HEK293T (cell line): ENCODE measurements around the gene CSNK2A1.
"Not testable (repeated sequence)": the region's sequence is repeated elsewhere in the genome, so short reads cannot be mapped to it uniquely, and the experiment has no call there.

ENCODE experiments used
- CTCF ChIA-PET: fragments of 350-600 bp; formaldehyde crosslinking; extraction: SDS; loops from one replicate; lab custom pipeline; 2021; ENCODE audit warnings: antibody characterized with exemption, inconsistent platforms; lab: Yijun Ruan, JAX
- POLR2A ChIA-PET: fragments of 350-600 bp; formaldehyde crosslinking; extraction: SDS; loops from one replicate; lab custom pipeline; 2020; ENCODE audit warnings: antibody characterized with exemption, inconsistent platforms; lab: Yijun Ruan, JAX
- DNase-seq: peaks from one replicate; pipeline ENCODE4 v3.0.0; 2012; ENCODE audit warnings: mixed read lengths; ENCODE audit errors: extremely low spot score
- ARNT ChIP-seq: fragments of 450-650 bp; IDR thresholded peaks from 2 replicates; pipeline ENCODE4 v1.6.1; 2017; ENCODE audit warnings: mild to moderate bottlenecking
- BHLHE40 ChIP-seq: fragments of 450-650 bp; IDR thresholded peaks from 2 replicates; pipeline ENCODE4 v1.6.1; 2016; ENCODE audit warnings: mild to moderate bottlenecking, moderate library complexity, borderline replicate concordance
- CTBP1 ChIP-seq: fragments of 450-650 bp; IDR thresholded peaks from 2 replicates; pipeline ENCODE4 v1.6.1; 2016; ENCODE audit warnings: borderline replicate concordance
- ELF4 ChIP-seq: fragments of 450-650 bp; IDR thresholded peaks from 2 replicates; pipeline ENCODE4 v1.6.1; 2017; ENCODE audit warnings: antibody characterized with exemption
- FOXA1 ChIP-seq: fragments of 450-650 bp; IDR thresholded peaks from 2 replicates; pipeline ENCODE4 v1.6.1; 2016; ENCODE audit warnings: mild to moderate bottlenecking
- FOXK2 ChIP-seq: fragments of 450-650 bp; IDR thresholded peaks from 2 replicates; pipeline ENCODE4 v1.6.1; 2016; ENCODE audit warnings: mild to moderate bottlenecking
- FOXM1 ChIP-seq: fragments of 450-650 bp; IDR thresholded peaks from 2 replicates; pipeline ENCODE4 v1.6.1; 2017; ENCODE audit warnings: mild to moderate bottlenecking, borderline replicate concordance
- HDGF ChIP-seq: fragments of 450-650 bp; IDR thresholded peaks from 2 replicates; pipeline ENCODE4 v1.6.1; 2017; ENCODE audit warnings: antibody characterized with exemption, borderline replicate concordance
- L3MBTL2 ChIP-seq: fragments of 450-650 bp; conservative IDR thresholded peaks from 2 replicates; pipeline ENCODE4 v1.6.1; 2016; ENCODE audit warnings: mild to moderate bottlenecking
- LEF1 ChIP-seq: fragments of 450-650 bp; IDR thresholded peaks from 2 replicates; pipeline ENCODE4 v1.6.1; 2017; ENCODE audit warnings: mild to moderate bottlenecking, borderline replicate concordance
- NFRKB ChIP-seq: fragments of 450-650 bp; IDR thresholded peaks from 2 replicates; pipeline ENCODE4 v1.6.1; 2016; ENCODE audit warnings: mild to moderate bottlenecking, moderate library complexity
- SP1 ChIP-seq: fragments of 450-650 bp; IDR thresholded peaks from 2 replicates; pipeline ENCODE4 v1.6.1; 2017
- SUZ12 ChIP-seq: fragments of 450-650 bp; IDR thresholded peaks from 2 replicates; pipeline ENCODE4 v1.6.1; 2016; ENCODE audit warnings: mild to moderate bottlenecking
- TARDBP ChIP-seq: fragments of 450-650 bp; IDR thresholded peaks from 2 replicates; pipeline ENCODE4 v1.6.1; 2016
- ZNF384 ChIP-seq: fragments of 450-650 bp; IDR thresholded peaks from 2 replicates; pipeline ENCODE4 v1.6.1; 2016
- TF ChIP-seq, protein P1 (sequence below): fragments of 450-650 bp; IDR thresholded peaks from 2 replicates; pipeline ENCODE4 v1.6.1; 2016

The CSNK2A1 gene

DNA sequence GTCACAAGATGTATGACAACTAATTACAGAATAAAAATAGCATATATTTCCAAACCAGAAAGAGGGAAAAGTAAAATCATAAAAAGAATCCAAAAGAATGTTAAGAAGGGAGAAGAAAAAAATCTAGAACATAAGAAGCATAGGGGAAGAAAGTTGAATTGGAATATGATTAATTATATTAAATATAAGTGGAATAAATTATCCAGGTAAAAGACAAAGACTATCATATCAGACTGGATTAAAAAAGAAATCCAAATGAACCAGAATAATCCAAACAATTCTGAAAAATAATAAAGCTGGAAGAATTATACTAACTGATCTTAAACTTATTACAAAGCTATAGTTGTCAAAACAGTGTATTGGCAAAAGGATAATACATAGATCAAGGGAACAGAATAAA is 23.6 kb downstream of the CSNK2A1 start:
- no peak for DNase-seq
- POLR2A ChIA-PET, result no interaction called here
- TF ChIP-seq LEF1 (no peak), SUZ12 (no peak)
- CTCF ChIA-PET, result interaction anchor here (0.6 kb wide), 1 partner anchor 256 kb away, joined by 4 read pairs; no protein-coding TSS in a partner anchor

DNA sequence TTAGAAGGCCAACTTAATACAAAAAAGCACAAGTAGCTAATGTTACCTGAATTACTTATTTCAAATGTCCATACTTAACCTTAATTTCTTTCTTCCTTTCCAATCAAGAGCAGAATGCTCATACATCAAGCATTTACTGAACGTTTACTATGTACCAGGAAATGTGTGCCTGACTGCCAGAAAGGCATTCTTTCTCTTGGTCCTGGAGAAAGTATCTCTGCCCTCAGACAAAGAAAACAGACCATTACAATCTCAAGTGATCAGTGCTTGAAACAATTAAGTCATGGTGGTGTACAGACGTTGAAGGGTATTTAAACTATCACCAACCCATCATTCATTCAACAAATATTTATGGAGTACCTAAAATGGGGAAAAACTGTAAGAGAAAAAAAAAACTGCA is 26.4 kb downstream of the CSNK2A1 start:
- no peak for DNase-seq
- TF ChIP-seq CTBP1 (no peak), ELF4 (no peak), L3MBTL2 (no peak), FOXA1 (no peak), ZNF384 (no peak), FOXK2 (no peak), ARNT (no peak), NFRKB (no peak), TARDBP (no peak), SUZ12 (no peak), HDGF (no peak)
- TF ChIP-seq, protein P1, sequence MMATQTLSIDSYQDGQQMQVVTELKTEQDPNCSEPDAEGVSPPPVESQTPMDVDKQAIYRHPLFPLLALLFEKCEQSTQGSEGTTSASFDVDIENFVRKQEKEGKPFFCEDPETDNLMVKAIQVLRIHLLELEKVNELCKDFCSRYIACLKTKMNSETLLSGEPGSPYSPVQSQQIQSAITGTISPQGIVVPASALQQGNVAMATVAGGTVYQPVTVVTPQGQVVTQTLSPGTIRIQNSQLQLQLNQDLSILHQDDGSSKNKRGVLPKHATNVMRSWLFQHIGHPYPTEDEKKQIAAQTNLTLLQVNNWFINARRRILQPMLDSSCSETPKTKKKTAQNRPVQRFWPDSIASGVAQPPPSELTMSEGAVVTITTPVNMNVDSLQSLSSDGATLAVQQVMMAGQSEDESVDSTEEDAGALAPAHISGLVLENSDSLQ, result no peak
- ChIA-PET POLR2A (no interaction called here), CTCF (no interaction called here)

- DNase-seq, result no peak
- CTCF ChIA-PET, result no interaction called here
- no peak for TF ChIP-seq NFRKB
- no peak for TF ChIP-seq TARDBP
- TF ChIP-seq HDGF, result no peak
- no peak for TF ChIP-seq L3MBTL2
- no peak for TF ChIP-seq FOXM1
- TF ChIP-seq ARNT, result no peak
- TF ChIP-seq FOXA1, result no peak
- TF ChIP-seq, protein P1, result no peak
- TF ChIP-seq SP1, result no peak
- no peak for TF ChIP-seq LEF1
- TF ChIP-seq BHLHE40, result no peak
- TF ChIP-seq FOXK2, result no peak
- no peak for TF ChIP-seq CTBP1
- no peak for TF ChIP-seq ELF4
- POLR2A ChIA-PET, result no interaction called here
Observed at GRCh38 chr20:516799-517198, 26.8 kb downstream of the CSNK2A1 start.

GRCh38 chr20:515696-516095 is 27.9 kb downstream of the CSNK2A1 start:
- DNase-seq, result no peak
- ChIA-PET POLR2A (no interaction called here), CTCF (no interaction called here)
- TF ChIP-seq ZNF384, result no peak
- no peak for TF ChIP-seq SP1
- no peak for TF ChIP-seq L3MBTL2
- TF ChIP-seq SUZ12, result no peak
- TF ChIP-seq ARNT, result no peak
- no peak for TF ChIP-seq NFRKB
- TF ChIP-seq BHLHE40, result no peak
- TF ChIP-seq, protein P1, result no peak
- no peak for TF ChIP-seq HDGF
- TF ChIP-seq ELF4, result no peak
- TF ChIP-seq FOXA1, result no peak
- TF ChIP-seq LEF1, result no peak
- no peak for TF ChIP-seq FOXM1
- no peak for TF ChIP-seq CTBP1

- TF ChIP-seq BHLHE40 (no peak), LEF1 (no peak), FOXM1 (no peak), FOXK2 (no peak), ZNF384 (no peak), FOXA1 (no peak), ELF4 (no peak), L3MBTL2 (no peak), NFRKB (no peak), SP1 (no peak), CTBP1 (no peak), ARNT (no peak), SUZ12 (no peak)
- TF ChIP-seq, protein P1, result no peak
- DNase-seq, result no peak
- CTCF ChIA-PET, result no interaction called here
- POLR2A ChIA-PET, result no interaction called here
Observed at GRCh38 chr20:513429-513828, 30.2 kb downstream of the CSNK2A1 start.

- POLR2A ChIA-PET, result not testable (repeated sequence)
Observed at GRCh38 chr20:510328-511057, 33.1 kb downstream of the CSNK2A1 start.

DNA sequence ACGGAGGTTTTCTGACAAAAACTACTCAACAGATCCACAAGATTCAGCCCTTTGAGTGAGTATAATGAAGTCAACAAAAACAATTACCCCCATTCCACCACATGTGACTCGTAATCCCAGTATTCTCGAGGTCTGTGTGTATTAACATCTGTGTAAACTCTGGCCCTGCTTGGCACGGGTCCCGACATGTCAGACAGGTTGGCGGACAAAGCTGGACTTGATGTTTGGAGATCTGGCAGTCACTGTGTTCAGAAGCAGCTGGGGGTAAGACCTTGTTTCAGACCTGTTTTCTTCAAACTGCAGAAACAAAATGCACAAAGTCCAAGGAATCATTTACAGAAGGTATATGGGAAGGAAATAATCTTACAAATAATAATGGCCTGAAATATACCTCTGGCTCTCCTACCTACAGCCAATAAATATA is 35.2 kb downstream of the CSNK2A1 start:
- POLR2A ChIA-PET, CTCF ChIA-PET: not testable (repeated sequence)

More at GRCh38 chr20:510328-511057, 33.1 kb downstream of the CSNK2A1 start:
- DNase-seq, CTCF ChIA-PET: not testable (repeated sequence)

More for the DNA sequence above, 35.2 kb downstream of the CSNK2A1 start:
- DNase-seq, result not testable (repeated sequence)
